ENCODE measurements around the gene COASY.
"Not testable (repeated sequence)": the region's sequence is repeated elsewhere in the genome, so short reads cannot be mapped to it uniquely, and the experiment has no call there.

COASY gene

DNA sequence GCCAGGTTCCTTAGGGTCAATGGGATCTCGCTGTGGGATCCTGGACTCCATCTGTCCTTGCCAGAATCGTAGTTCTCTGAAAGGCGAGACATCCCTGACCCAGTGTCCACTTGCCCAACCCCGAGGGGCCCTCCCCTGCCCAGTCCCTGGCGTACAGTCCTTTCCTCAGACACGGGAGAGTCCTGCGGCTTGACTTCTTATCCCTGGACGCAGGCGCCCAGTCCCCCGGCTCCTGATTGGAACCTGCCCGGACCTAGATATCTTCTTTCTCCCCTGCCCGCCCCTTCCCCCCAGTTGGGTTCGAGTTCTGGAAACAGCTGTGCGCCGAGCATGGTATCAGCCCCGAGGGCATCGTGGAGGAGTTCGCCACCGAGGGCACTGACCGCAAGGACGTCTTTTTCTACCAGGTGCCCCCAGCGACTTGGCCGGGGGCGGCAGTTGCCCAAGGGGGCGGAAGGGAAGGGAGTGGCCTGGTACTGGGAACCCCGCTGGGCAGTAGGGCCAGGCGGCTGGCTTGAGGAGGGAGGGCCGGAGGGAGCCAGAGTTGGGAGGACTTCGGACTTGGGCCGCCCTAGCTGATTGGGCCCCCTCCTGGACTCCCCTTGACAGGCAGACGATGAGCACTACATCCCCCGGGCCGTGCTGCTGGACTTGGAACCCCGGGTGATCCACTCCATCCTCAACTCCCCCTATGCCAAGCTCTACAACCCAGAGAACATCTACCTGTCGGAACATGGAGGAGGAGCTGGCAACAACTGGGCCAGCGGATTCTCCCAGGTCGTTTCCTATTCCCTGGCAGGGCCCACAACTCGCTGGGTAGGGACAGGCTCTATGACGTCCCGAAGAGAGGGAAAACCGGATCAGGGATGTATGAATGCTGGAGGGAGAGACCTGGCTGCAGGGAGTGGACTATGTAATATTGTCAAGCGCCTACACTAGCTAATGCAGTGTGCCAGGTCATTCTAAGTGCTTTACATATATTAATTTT is 48.2 kb downstream of the COASY start:
- Histone ChIP-seq H3K27ac (ENCODE audit: low read length) (peak overlapping the region; percentile 84), H3K36me3 (ENCODE audit: control insufficient read depth, low read depth, low read length) (peaks cover 35% of the 10 kb centered on the region), H3K9ac (ENCODE audit: low read length) (peak overlapping the region; percentile 86), H3K4me3 (ENCODE audit: low read length) (peak overlapping the region; percentile 99)
- not testable (repeated sequence) for H3K4me1 ChIP-seq (ENCODE audit: control insufficient read depth, low read depth, low read length); H3K27me3 ChIP-seq (ENCODE audit: control insufficient read depth, insufficient read depth, low read length); H3K9me3 ChIP-seq (ENCODE audit: control insufficient read depth, low read depth, low read length)

DNA sequence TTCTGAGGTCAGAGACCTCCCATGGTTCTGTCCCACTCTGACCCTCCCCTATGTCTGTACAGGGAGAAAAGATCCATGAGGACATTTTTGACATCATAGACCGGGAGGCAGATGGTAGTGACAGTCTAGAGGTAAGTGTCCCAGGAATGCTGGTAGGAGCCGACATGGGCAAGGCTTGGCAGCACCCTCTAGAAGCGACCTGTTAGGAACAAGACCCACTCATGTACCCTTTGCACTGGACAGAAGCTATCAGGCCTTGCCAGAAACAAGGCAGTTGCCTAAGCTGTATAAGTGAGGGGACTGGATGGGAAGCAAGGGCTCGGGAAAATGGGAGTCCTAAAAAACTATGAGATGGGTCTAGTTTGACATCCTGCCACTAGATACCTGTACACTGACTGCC is 50.1 kb downstream of the COASY start:
- Histone ChIP-seq H3K36me3 (ENCODE audit: control insufficient read depth, low read depth, low read length) (peaks cover 44% of the 10 kb centered on the region), H3K9ac (ENCODE audit: low read length) (no peak overlapping the region), H3K27ac (ENCODE audit: low read length) (no peak overlapping the region), H3K4me1 (ENCODE audit: control insufficient read depth, low read depth, low read length) (peaks cover 7% of the 10 kb centered on the region), H3K27me3 (ENCODE audit: control insufficient read depth, insufficient read depth, low read length) (no peaks in the 10 kb centered on the region), H3K4me3 (ENCODE audit: low read length) (no peak overlapping the region), H3K9me3 (ENCODE audit: control insufficient read depth, low read depth, low read length) (no peaks in the 10 kb centered on the region)

DNA sequence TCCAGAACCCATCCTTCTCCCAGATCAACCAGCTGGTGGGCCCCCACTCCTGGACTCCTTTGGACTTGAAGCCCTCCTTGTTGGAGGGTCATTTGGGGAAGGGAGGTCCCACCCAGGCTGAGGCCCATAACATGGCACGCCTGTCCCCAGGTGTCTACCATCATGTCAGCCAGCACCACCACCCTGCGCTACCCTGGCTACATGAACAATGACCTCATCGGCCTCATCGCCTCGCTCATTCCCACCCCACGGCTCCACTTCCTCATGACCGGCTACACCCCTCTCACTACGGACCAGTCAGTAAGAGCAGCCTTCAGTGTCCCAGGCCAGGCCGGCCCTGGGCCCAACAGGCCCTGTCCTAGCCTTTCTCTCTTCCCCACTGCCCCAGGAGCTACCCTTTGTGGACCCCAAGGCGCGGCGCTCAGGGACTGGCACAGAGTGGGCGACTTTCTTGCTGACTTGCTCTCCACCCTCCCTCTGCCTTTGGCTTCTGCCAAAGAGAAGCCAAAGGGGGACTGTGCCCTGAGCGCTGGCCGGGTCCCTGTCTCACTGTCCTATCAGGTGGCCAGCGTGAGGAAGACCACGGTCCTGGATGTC is 51.8 kb downstream of the COASY start:
- Histone ChIP-seq H3K36me3 (ENCODE audit: control insufficient read depth, low read depth, low read length) (peaks cover 44% of the 10 kb centered on the region), H3K9me3 (ENCODE audit: control insufficient read depth, low read depth, low read length) (no peaks in the 10 kb centered on the region), H3K27ac (ENCODE audit: low read length) (no peak overlapping the region), H3K27me3 (ENCODE audit: control insufficient read depth, insufficient read depth, low read length) (no peaks in the 10 kb centered on the region), H3K4me3 (ENCODE audit: low read length) (no peak overlapping the region), H3K9ac (ENCODE audit: low read length) (no peak overlapping the region), H3K4me1 (ENCODE audit: control insufficient read depth, low read depth, low read length) (peaks cover 8% of the 10 kb centered on the region)
